Skeletal muscle satellite cell (primary cell): Measurements from ENCODE around the gene TYW5.

Experiments used
- H3K27me3 ChIP-seq: 2 replicates; pipeline ENCODE4 v1.7.0; 2013; ENCODE audit warnings: low read length; ENCODE audit not compliant: control insufficient read depth, insufficient read depth
- H3K36me3 ChIP-seq: 2 replicates; pipeline ENCODE4 v1.7.0; 2013; ENCODE audit warnings: mild to moderate bottlenecking, control low read depth, low read length; ENCODE audit not compliant: insufficient read depth
- H3K4me1 ChIP-seq: 2 replicates; pipeline ENCODE4 v1.7.0; 2013; ENCODE audit warnings: low read length; ENCODE audit not compliant: control insufficient read depth, insufficient read depth
- H3K4me2 ChIP-seq: 2 replicates; pipeline ENCODE4 v1.7.0; 2013; ENCODE audit warnings: mild to moderate bottlenecking, low read length
- H3K4me3 ChIP-seq: 2 replicates; pipeline ENCODE4 v1.7.0; 2013; ENCODE audit warnings: low read length
- H3K9ac ChIP-seq: 2 replicates; pipeline ENCODE4 v1.7.0; 2013; ENCODE audit warnings: mild to moderate bottlenecking, low read depth, low read length, moderate library complexity
- H3K9me3 ChIP-seq: replicated peaks from 2 replicates; pipeline ENCODE4 v1.7.0; 2013; ENCODE audit warnings: mild to moderate bottlenecking, control low read depth, low read length

The TYW5 gene

DNA sequence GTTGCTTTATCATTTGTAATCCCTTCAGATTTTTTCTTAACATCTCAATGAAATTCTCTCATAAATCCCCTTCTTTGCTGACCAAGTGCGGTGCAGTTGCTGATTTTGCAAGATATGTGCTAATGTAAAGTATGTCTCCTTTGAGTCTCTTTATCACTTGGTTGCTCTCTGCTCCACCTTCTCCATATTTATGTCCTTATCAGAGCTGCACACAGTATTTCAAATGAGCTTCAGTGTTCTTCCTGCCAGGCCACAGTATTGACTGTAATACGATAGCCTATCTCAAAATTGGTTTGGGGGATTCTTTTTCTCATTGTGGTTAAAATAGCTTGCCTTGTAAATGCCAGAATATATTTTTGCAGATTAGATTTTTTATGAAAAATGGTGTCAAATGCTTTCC lies 32.3 kb upstream of the TYW5 start:
- Histone ChIP-seq H3K9ac (no peak overlapping the region), H3K4me1 (peaks cover 17% of the 10 kb centered on the region), H3K9me3 (no peaks in the 10 kb centered on the region), H3K27me3 (no peaks in the 10 kb centered on the region), H3K36me3 (no peaks in the 10 kb centered on the region), H3K4me3 (peak overlapping the region; percentile 20), H3K4me2 (peak overlapping the region; percentile 63)

DNA sequence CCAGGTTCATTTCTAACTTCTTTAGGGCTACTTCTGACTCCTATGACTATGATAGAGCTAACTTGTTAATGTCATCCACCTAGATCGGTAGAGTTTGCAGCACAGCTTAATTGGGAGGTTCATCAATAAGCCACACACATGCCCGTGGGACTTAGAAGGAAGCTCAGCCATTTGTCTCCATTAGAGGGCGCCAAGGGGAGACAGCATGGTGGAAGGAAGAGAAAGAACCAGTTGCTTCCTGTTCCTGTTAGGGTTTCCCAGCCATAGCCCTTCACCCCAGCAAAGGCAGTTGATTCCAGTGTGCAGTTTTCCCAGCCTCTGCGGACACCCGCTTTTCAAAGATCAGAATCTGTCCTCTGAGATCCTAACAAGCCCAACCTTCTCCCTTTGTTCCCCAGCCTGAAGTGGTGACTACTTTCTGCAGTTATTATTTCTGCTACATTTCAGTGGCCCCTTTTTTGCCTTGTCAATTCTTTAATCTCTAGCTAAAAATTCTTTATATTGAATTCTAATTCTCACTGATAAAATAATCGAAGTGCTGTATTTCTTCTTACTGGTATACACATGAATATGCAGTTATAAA lies 30.4 kb upstream of the TYW5 start:
- Histone ChIP-seq H3K4me3 (no peak overlapping the region), H3K9ac (no peak overlapping the region), H3K4me1 (peaks cover 17% of the 10 kb centered on the region), H3K9me3 (no peaks in the 10 kb centered on the region), H3K36me3 (no peaks in the 10 kb centered on the region), H3K4me2 (no peak overlapping the region), H3K27me3 (no peaks in the 10 kb centered on the region)

DNA sequence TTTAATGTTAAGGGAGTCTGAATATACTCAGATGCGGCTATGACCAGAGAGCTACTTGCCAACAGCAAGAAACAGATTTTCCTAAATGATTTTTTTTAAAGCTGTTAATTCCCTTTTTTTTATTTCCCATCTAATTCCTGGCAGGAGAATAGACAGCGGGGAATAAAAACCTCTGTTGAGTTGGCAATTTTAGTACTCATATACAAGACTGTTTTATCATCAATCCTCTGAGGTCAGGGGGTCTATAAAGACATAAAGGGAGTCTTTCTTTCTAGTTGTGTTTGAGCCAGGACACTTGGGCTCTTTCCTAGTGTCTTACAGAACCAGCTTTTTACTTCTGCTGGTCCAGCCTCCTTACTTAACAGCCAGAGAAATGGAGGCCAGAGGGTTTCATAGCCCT lies 29.5 kb upstream of the TYW5 start:
- H3K36me3 ChIP-seq = no peaks in the 10 kb centered on the region
- H3K4me1 ChIP-seq = peaks cover 19% of the 10 kb centered on the region
- H3K4me3 ChIP-seq = no peak overlapping the region
- no peaks in the 10 kb centered on the region for H3K9me3 ChIP-seq
- H3K9ac ChIP-seq = no peak overlapping the region
- H3K4me2 ChIP-seq = no peak overlapping the region
- no peaks in the 10 kb centered on the region for H3K27me3 ChIP-seq

DNA sequence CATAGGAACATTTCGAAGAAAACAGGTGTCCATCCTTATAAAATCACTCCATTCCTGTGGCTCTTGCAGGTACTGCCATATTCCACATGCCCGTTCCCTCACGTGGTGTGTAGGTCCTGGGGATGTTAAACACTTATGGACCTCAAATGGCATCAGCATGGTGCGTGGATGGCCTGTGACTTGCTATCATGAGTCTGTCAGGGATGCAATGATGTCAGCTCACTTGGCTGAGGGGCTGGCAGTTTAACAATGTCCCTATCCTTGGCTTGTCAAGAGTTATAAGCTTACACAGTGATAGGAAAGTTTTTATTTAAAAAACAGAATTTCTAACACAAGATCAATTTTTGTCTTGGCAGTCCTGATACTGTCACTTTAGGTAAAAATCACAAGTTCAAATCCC lies 28.9 kb upstream of the TYW5 start:
- Histone ChIP-seq H3K4me2 (no peak overlapping the region), H3K9ac (no peak overlapping the region), H3K9me3 (no peaks in the 10 kb centered on the region), H3K4me3 (no peak overlapping the region), H3K36me3 (no peaks in the 10 kb centered on the region), H3K27me3 (no peaks in the 10 kb centered on the region), H3K4me1 (peaks cover 24% of the 10 kb centered on the region)

DNA sequence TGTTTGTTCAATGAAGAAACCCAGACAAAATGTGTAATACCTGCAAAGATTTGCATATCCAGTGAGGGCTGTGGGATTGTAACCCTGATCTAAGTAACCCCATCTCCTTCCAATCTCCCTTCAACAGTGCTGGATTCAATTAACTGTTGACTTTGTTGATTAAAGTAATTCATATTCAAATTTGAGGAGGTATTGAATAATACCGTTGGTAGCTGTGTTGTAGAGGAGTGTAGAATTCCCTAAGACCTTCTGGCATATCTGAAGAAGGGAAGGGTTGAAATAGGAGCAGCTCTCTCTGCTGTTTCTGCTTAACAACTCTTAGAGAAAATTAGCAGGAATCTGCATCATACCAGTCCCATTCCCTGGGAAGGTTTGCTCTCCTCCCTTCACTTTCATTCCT lies 28.2 kb upstream of the TYW5 start:
- peaks cover 28% of the 10 kb centered on the region for H3K4me1 ChIP-seq

DNA sequence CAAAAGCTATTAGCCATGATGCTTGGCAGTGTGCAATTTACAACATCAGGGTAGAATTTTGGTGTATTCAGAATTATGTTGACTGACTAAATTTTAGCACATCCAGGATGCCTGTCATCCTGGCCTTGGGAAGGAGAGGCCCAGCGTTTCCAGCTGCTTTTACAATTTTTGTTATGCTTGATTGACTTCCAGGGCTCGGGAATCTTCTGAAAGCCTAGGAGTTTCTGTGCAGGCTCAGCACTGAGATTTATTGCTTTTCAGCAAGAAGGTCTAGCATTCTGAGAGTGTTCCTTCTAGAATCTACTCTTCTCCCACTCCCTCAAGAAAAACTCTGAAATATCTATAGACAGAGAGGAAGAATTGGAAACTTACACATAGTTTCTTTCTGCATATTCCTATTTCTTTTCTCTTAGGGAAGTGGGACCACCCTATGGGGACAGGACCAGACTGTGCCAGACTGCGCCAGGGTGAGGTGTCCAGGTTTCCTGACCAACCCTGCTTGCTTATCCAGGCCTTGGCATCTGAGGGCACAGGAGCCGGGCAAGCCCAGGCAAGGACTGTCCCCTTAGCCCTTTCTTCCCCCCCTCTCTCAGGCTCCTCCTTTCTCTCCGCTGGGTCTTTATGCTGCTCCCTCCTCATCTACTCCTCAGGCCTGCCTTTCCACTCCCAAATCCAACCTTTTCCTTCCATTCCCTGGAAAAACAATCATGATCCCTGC lies 27.0 kb upstream of the TYW5 start:
- Histone ChIP-seq H3K4me1 (peaks cover 27% of the 10 kb centered on the region), H3K27me3 (no peaks in the 10 kb centered on the region), H3K4me2 (no peak overlapping the region), H3K9me3 (no peaks in the 10 kb centered on the region), H3K4me3 (no peak overlapping the region), H3K36me3 (no peaks in the 10 kb centered on the region), H3K9ac (no peak overlapping the region)

More for the DNA sequence above, 28.2 kb upstream of the TYW5 start:
- no peaks in the 10 kb centered on the region for H3K27me3 ChIP-seq
- no peak overlapping the region for H3K4me2 ChIP-seq
- no peaks in the 10 kb centered on the region for H3K36me3 ChIP-seq
- no peak overlapping the region for H3K9ac ChIP-seq
- no peaks in the 10 kb centered on the region for H3K9me3 ChIP-seq
- H3K4me3 ChIP-seq = no peak overlapping the region

DNA sequence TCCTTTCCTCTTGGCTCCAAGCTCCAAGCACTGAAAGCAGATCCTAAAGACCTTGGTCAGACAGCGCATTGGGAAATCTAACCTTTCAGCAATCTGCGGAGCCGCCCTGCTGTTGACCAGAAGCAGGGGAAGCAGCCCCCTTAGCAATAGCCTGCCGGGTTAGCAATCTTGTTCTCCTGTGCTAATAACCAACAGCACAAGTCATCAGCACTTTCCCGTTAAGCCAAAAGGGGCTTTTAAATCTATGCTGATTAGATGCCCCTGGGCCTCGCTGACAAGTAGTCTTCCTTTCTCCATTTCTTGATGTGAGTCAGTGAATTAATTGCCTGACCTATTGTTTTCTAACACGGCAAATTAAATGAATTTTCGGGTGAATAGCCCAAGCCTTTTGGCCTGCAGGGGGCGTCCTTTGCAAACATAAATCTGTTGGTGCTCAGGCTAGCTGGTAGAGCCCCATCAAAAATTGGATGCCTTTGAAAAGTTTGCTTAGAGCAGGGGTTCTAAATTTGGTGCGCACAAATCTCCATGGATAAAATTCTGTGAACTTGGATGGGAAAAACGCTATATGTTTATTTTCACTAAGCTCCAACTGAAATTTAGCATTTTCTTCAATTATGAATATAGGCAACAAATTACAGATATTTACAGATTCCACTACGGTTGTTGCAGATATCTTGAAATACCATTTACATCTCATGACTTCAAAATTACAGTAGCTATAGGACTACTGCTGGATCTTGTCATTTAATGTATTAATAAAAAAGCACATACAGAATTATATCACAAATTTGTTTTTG lies 24.7 kb upstream of the TYW5 start:
- Histone ChIP-seq H3K4me1 (peaks cover 24% of the 10 kb centered on the region), H3K9ac (peak overlapping the region; percentile 60), H3K27me3 (no peaks in the 10 kb centered on the region), H3K4me2 (peak overlapping the region; percentile 88), H3K9me3 (no peaks in the 10 kb centered on the region), H3K4me3 (peak overlapping the region; percentile 59), H3K36me3 (no peaks in the 10 kb centered on the region)

DNA sequence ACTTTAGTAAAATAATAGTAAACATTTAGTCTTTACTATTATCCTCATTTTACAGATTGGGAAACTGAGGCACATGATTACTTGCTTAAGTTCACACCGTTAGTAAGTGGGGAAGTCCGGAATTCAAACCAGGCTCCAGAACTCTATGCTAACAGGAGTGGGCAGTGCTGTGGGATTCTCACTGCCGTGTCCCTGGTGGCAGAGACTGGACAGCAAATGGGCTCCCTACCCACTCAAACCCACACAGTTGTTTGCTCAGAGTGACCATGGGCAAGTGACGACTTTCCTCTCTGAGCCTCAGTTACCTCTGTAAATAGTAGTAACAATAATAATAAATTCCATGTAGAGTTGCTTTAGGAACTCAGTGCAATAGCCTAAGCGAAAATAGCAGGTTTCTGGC lies 24.1 kb upstream of the TYW5 start:
- Histone ChIP-seq H3K9me3 (no peaks in the 10 kb centered on the region), H3K4me2 (peak overlapping the region; percentile 88), H3K4me1 (peaks cover 24% of the 10 kb centered on the region), H3K4me3 (peak overlapping the region; percentile 59), H3K27me3 (no peaks in the 10 kb centered on the region), H3K36me3 (no peaks in the 10 kb centered on the region), H3K9ac (peak overlapping the region; percentile 60)

DNA sequence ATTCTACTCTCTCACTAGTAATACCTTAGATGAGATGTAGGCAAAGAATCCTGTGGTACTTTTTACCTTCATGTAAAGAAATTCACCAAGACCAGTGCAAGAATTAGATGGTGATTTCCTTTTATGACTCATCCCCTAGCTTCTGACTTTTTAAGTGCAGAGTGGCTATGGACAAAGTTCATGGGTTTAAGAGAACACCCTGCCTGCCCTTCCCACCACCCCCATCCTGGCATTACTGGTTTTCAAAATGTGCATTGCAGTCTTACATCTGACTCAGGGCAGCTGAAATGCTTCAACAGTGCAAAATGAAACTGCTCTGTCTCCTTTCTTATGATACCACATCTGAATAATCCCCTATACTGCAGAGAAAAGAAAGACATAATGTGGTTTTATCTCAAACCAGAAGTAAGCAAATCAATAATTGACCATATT lies 22.7 kb upstream of the TYW5 start:
- Histone ChIP-seq H3K27me3 (no peaks in the 10 kb centered on the region), H3K9me3 (no peaks in the 10 kb centered on the region), H3K4me2 (peak overlapping the region; percentile 69)

DNA sequence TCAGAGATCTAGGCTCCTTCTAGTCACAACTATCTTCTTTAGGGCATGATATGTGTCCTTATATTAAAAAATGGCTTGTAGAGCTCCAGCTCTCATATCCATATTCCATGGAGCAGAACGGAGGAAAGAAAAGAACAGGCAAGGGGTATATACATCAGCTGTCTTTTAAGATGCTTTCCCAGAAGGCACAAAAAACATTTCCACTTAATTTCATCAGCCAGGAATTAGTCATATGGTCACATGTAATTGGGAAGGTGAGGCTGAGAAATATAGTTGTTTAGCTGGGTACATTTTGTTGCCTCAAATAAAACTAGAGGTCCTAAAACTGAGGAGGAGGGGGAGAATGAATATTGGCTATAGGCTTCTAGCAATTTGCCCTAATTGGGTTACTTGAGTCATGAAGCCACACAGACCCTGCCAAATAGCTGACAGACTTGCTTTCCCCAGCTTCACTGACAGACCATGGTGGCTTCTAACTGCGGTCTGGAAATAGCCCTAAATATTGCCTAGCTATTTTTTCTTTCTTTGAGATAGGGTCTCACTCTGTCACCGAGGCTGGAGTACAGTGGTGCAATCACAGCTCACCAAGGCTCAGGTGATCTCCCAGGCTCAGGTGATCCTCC lies 20.1 kb upstream of the TYW5 start:
- Histone ChIP-seq H3K4me2 (no peak overlapping the region), H3K4me1 (peaks cover 24% of the 10 kb centered on the region), H3K9me3 (no peaks in the 10 kb centered on the region), H3K4me3 (no peak overlapping the region), H3K36me3 (no peaks in the 10 kb centered on the region), H3K9ac (no peak overlapping the region), H3K27me3 (no peaks in the 10 kb centered on the region)

More for the DNA sequence above, 22.7 kb upstream of the TYW5 start:
- Histone ChIP-seq H3K4me1 (peaks cover 24% of the 10 kb centered on the region), H3K4me3 (peak overlapping the region; percentile 28), H3K9ac (peak overlapping the region; percentile 15), H3K36me3 (no peaks in the 10 kb centered on the region)

DNA sequence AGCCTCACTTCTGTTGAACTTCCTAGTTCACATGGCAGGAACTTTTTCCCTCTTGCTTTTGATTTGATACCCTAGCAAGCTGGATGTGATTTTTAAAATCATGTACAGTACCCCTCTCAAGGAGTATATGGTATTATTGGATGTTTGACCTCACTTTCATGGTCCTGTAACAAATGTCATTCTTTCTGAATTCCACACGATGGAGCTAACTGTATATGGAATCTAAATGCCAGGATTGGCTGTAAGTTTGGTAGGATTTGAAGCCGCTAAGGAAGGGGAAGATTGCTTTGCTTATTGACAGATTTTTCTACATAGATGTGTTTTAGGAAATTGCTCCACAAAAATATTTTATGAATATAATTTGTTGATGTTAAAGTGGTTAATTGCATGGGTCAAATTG lies 18.4 kb upstream of the TYW5 start:
- Histone ChIP-seq H3K4me1 (peaks cover 13% of the 10 kb centered on the region), H3K4me2 (no peak overlapping the region), H3K36me3 (peaks cover 1% of the 10 kb centered on the region), H3K4me3 (no peak overlapping the region), H3K27me3 (no peaks in the 10 kb centered on the region), H3K9ac (no peak overlapping the region), H3K9me3 (no peaks in the 10 kb centered on the region)
